Measurements from ENCODE around the gene SLC19A1.
A peak's percentile ranks its signal among the peaks of the same experiment; 100 is the strongest.

Gene SLC19A1

DNA sequence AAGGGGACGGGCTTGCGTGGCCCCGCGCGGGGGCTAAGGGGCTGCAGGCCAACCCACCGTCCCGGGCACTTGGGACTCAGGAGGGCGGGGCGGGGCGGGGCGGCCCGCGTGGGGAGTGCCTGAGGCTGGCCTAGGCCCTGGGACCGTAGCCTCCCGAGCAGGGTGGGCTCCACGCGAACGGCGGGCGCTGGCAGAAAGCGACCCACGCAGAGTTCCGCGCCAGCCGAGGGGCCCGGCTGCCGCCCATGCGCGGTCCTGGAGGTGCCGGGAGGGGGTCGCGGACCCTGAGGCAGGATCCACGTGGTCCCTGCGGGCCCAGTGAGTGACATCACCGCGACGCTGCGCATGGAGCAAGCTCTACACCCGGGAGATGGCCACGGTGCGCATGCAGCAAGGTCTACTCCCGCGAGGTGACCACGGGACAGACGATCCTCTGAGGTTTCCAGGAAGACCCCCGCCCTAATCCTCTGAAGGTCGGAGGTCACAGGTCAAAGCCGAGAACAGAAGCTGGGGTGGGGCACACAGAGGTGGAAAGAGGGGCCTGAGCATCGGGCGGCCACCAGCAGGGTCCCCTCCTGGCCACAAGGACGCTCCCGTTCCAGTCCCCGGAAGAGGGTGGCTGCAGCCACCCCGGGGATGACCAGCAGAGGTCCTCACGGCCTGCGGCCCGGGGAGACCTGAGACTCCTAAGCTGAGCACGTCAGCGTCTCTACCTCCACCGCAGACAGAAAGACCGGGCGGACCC, 13.5 kb upstream of the SLC19A1 start:
- no peak overlapping the region for H4K91ac ChIP-seq (ENCODE audit: low read length)
- H2BK12ac ChIP-seq (ENCODE audit: low read length in 2 of 2): peak overlapping the region in 1 of 2 experiments; percentile 10
- H2BK120ac ChIP-seq (ENCODE audit: low read depth, low read length): peak overlapping the region; percentile 45
- H3K18ac ChIP-seq (ENCODE audit: low read depth in 1 of 2, low read length in 2 of 2): peak overlapping the region; percentile 72 to 75
- H2AK5ac ChIP-seq (ENCODE audit: low read length, severe bottlenecking): no peak overlapping the region
- peak overlapping the region; percentile 84 for H3K9ac ChIP-seq (ENCODE audit: low read length)
- peak overlapping the region in 1 of 2 experiments; percentile 21 for H3K4ac ChIP-seq (ENCODE audit: low read depth in 1 of 2, low read length in 2 of 2)
- 27% methylated on average over 57 of the region's 62 CpGs for WGBS
- H3K4me1 ChIP-seq (ENCODE audit: control insufficient read depth, insufficient read depth, low read depth, low read length): peaks cover 24% of the 10 kb centered on the region
- H3K23ac ChIP-seq (ENCODE audit: low read length in 2 of 2): peak overlapping the region in 1 of 2 experiments; percentile 46
- H2BK5ac ChIP-seq (ENCODE audit: low read depth, low read length, poor library complexity, severe bottlenecking): no peak overlapping the region
- no peak overlapping the region for H3K14ac ChIP-seq (ENCODE audit: low read length in 2 of 2)
- peak overlapping the region; percentile 68 for H3K4me2 ChIP-seq (ENCODE audit: low read length, poor library complexity, severe bottlenecking)
- peak overlapping the region; percentile 49 for H3K27ac ChIP-seq (ENCODE audit: low read length, poor library complexity, severe bottlenecking)
- H3K4me3 ChIP-seq (ENCODE audit: insufficient read depth in 1 of 2, low read depth in 1 of 2, low read length in 2 of 2): peak overlapping the region; percentile 51 to 81
- peak overlapping the region; percentile 11 for H2AFZ ChIP-seq (ENCODE audit: low read depth, low read length)
- no peaks in the 10 kb centered on the region for H3K79me1 ChIP-seq (replicated peaks; ENCODE audit: low read length, poor library complexity, severe bottlenecking)
- peaks cover 0 to 39% of the 10 kb centered on the region in 2 experiments for H3K27me3 ChIP-seq (ENCODE audit: control insufficient read depth in 1 of 2, insufficient read depth in 1 of 2, low read length in 2 of 2)
- peak; percentile 88 for DNase-seq
- peak overlapping the region; percentile 71 for H2BK15ac ChIP-seq (ENCODE audit: low read depth, poor library complexity, severe bottlenecking)
- H3K9me3 ChIP-seq (ENCODE audit: control insufficient read depth, low read length): no peaks in the 10 kb centered on the region
- H3K36me3 ChIP-seq (ENCODE audit: control insufficient read depth in 1 of 2, insufficient read depth in 2 of 2, low read depth in 1 of 2, low read length in 2 of 2): peaks cover 0 to 2% of the 10 kb centered on the region in 2 experiments
- peak overlapping the region; percentile 32 for H4K8ac ChIP-seq (ENCODE audit: low read length)

DNA sequence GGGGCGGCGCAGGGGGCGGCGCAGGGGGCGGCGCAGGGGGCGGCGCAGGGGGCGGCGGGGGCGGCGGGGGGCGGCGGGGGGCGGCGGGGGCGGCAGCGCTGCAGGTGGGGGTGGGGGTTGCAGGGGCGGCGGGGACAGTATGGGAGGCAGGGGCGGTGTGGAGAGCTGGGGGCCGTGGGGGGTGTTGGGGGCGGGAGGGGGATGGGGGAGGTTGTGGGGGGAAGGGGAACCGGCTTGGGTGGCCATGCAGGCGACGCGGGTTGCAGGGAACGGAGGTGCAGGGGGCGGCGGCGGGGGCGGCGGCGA, 13.0 kb upstream of the SLC19A1 start:
- no peak overlapping the region for H2BK12ac ChIP-seq (ENCODE audit: low read length in 2 of 2)
- no peak overlapping the region for H3K18ac ChIP-seq (ENCODE audit: low read depth in 1 of 2, low read length in 2 of 2)
- no peak overlapping the region for H3K27ac ChIP-seq (ENCODE audit: low read length, poor library complexity, severe bottlenecking)
- H3K36me3 ChIP-seq (ENCODE audit: control insufficient read depth in 1 of 2, insufficient read depth in 2 of 2, low read depth in 1 of 2, low read length in 2 of 2): peaks cover 0 to 2% of the 10 kb centered on the region in 2 experiments
- H4K91ac ChIP-seq (ENCODE audit: low read length): no peak overlapping the region
- H3K9me3 ChIP-seq (ENCODE audit: control insufficient read depth, low read length): no peaks in the 10 kb centered on the region
- H2AFZ ChIP-seq (ENCODE audit: low read depth, low read length): no peak overlapping the region
- no peak overlapping the region for H2BK5ac ChIP-seq (ENCODE audit: low read depth, low read length, poor library complexity, severe bottlenecking)
- no peaks in the 10 kb centered on the region for H3K79me1 ChIP-seq (replicated peaks; ENCODE audit: low read length, poor library complexity, severe bottlenecking)
- no peak overlapping the region for H4K8ac ChIP-seq (ENCODE audit: low read length)
- no peak overlapping the region for H3K4ac ChIP-seq (ENCODE audit: low read depth in 1 of 2, low read length in 2 of 2)
- peaks cover 22% of the 10 kb centered on the region for H3K4me1 ChIP-seq (ENCODE audit: control insufficient read depth, insufficient read depth, low read depth, low read length)
- H2BK120ac ChIP-seq (ENCODE audit: low read depth, low read length): peak overlapping the region; percentile 45
- no peak overlapping the region for H2AK5ac ChIP-seq (ENCODE audit: low read length, severe bottlenecking)
- no peak overlapping the region for H3K9ac ChIP-seq (ENCODE audit: low read length)
- no peak for DNase-seq
- peaks cover 0 to 34% of the 10 kb centered on the region in 2 experiments for H3K27me3 ChIP-seq (ENCODE audit: control insufficient read depth in 1 of 2, insufficient read depth in 1 of 2, low read length in 2 of 2)
- 13% methylated on average over 9 of the region's 34 CpGs for WGBS
- peak overlapping the region in 1 of 2 experiments; percentile 51 for H3K4me3 ChIP-seq (ENCODE audit: insufficient read depth in 1 of 2, low read depth in 1 of 2, low read length in 2 of 2)
- no peak overlapping the region for H3K14ac ChIP-seq (ENCODE audit: low read length in 2 of 2)
- H3K4me2 ChIP-seq (ENCODE audit: low read length, poor library complexity, severe bottlenecking): no peak overlapping the region
- H3K23ac ChIP-seq (ENCODE audit: low read length in 2 of 2): no peak overlapping the region
- H2BK15ac ChIP-seq (ENCODE audit: low read depth, poor library complexity, severe bottlenecking): peak overlapping the region; percentile 71

DNA sequence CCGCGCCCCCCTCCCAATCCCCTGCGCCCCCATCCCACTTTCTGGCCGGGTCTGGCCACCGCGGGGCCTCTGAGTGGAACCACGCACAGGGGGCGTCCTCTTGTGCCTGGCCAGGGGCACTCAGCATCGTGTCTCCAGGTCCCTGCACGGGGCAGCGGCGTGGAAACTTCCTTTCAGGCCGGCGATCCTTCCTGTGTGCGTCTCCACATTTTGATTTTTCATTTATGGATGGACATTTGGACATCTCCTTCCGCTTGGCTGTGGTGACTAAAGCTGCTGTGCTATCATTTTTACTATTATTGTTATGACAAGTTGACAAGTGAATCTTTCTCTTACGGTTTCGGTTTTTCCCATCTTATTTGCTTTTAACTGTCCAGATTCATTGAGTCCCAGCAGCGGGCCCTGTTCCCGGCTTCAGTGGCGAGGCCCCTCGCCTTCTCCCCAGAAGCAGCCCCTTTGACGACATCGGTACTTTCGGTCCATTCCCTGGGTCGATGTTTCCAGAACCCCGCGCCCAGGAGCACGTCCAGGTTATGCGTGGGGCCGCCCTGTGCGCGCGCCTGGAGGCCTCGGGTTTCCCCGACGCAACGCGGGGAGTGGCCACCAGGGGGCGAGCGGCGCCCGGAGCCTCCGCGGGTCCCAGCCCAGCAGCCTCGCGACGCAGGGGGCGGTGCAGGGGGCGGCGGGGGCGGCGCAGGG, 12.4 kb upstream of the SLC19A1 start:
- Histone ChIP-seq H4K91ac (ENCODE audit: low read length) (no peak overlapping the region), H2AK5ac (ENCODE audit: low read length, severe bottlenecking) (no peak overlapping the region), H3K27me3 (ENCODE audit: control insufficient read depth in 1 of 2, insufficient read depth in 1 of 2, low read length in 2 of 2) (peaks cover 0 to 29% of the 10 kb centered on the region in 2 experiments), H3K4me3 (ENCODE audit: insufficient read depth in 1 of 2, low read depth in 1 of 2, low read length in 2 of 2) (peak overlapping the region; percentile 60 to 85), H3K18ac (ENCODE audit: low read depth in 1 of 2, low read length in 2 of 2) (peak overlapping the region; percentile 24 to 74), H2BK15ac (ENCODE audit: low read depth, poor library complexity, severe bottlenecking) (peak overlapping the region; percentile 36), H3K4me2 (ENCODE audit: low read length, poor library complexity, severe bottlenecking) (peak overlapping the region; percentile 85), H2BK120ac (ENCODE audit: low read depth, low read length) (no peak overlapping the region), H3K4ac (ENCODE audit: low read depth in 1 of 2, low read length in 2 of 2) (no peak overlapping the region), H4K8ac (ENCODE audit: low read length) (peak overlapping the region; percentile 79), H3K23ac (ENCODE audit: low read length in 2 of 2) (peak overlapping the region in 1 of 2 experiments; percentile 91), H2BK12ac (ENCODE audit: low read length in 2 of 2) (no peak overlapping the region), H3K14ac (ENCODE audit: low read length in 2 of 2) (peak overlapping the region in 1 of 2 experiments; percentile 76), H3K27ac (ENCODE audit: low read length, poor library complexity, severe bottlenecking) (no peak overlapping the region), H2AFZ (ENCODE audit: low read depth, low read length) (peak overlapping the region; percentile 92), H3K9ac (ENCODE audit: low read length) (peak overlapping the region; percentile 79), H2BK5ac (ENCODE audit: low read depth, low read length, poor library complexity, severe bottlenecking) (no peak overlapping the region), H3K9me3 (ENCODE audit: control insufficient read depth, low read length) (no peaks in the 10 kb centered on the region), H3K4me1 (ENCODE audit: control insufficient read depth, insufficient read depth, low read depth, low read length) (peaks cover 22% of the 10 kb centered on the region), H3K79me1 (replicated peaks; ENCODE audit: low read length, poor library complexity, severe bottlenecking) (no peaks in the 10 kb centered on the region), H3K36me3 (ENCODE audit: control insufficient read depth in 1 of 2, insufficient read depth in 2 of 2, low read depth in 1 of 2, low read length in 2 of 2) (peaks cover 0 to 2% of the 10 kb centered on the region in 2 experiments)
- 7% methylated on average over 30 of the region's 53 CpGs for WGBS
- DNase-seq: peak; percentile 66

DNA sequence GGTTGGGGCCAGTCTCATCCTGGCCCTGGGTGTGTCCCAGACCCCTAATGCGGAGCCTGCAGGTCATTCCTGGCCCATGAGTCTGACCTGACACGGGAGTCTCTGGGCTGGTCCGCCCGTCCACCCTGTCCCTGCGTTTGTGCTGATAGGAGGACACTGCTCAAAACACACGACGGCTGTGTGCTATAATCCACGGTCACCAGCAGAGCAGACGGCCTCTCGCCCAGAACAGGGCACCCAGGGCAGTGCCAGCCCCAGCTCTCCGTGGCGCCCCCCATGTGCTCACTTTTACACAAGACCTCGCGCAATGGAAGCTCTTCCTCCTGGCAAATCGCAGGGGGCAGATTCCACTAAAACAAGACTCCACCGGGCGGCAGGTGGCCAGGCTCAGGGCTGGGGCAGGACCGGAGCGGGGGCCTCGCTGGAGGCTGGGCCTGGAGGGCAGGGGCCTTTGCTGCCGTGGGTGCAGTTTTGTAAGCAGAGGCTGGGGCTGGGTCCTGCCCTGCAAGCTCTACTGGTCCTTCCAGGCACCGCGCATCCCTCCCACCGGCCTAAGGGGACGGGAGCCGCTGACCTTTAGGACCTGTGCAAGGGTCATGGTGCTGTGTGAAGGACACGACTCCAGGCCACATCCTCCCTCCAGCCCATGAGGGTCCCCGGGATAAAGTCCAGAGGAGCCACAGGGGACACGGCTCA, 10.6 kb upstream of the SLC19A1 start:
- 91% methylated on average over 27 of the region's 29 CpGs for WGBS
- no peak overlapping the region for H3K9ac ChIP-seq (ENCODE audit: low read length)

More for the DNA sequence above, 10.6 kb upstream of the SLC19A1 start:
- no peak overlapping the region for H4K91ac ChIP-seq (ENCODE audit: low read length)
- no peak overlapping the region for H2AK5ac ChIP-seq (ENCODE audit: low read length, severe bottlenecking)
- no peak overlapping the region for H2AFZ ChIP-seq (ENCODE audit: low read depth, low read length)
- H2BK12ac ChIP-seq (ENCODE audit: low read length in 2 of 2): peak overlapping the region in 1 of 2 experiments; percentile 34
- H2BK5ac ChIP-seq (ENCODE audit: low read depth, low read length, poor library complexity, severe bottlenecking): no peak overlapping the region
- no peak overlapping the region for H3K4ac ChIP-seq (ENCODE audit: low read depth in 1 of 2, low read length in 2 of 2)
- H3K14ac ChIP-seq (ENCODE audit: low read length in 2 of 2): no peak overlapping the region
- H4K8ac ChIP-seq (ENCODE audit: low read length): peak overlapping the region; percentile 5
- no peak overlapping the region for H2BK15ac ChIP-seq (ENCODE audit: low read depth, poor library complexity, severe bottlenecking)
- no peak overlapping the region for H3K18ac ChIP-seq (ENCODE audit: low read depth in 1 of 2, low read length in 2 of 2)
- no peak overlapping the region for H3K23ac ChIP-seq (ENCODE audit: low read length in 2 of 2)
- no peaks in the 10 kb centered on the region for H3K79me1 ChIP-seq (replicated peaks; ENCODE audit: low read length, poor library complexity, severe bottlenecking)
- H3K9me3 ChIP-seq (ENCODE audit: control insufficient read depth, low read length): no peaks in the 10 kb centered on the region
- H3K27me3 ChIP-seq (ENCODE audit: control insufficient read depth in 1 of 2, insufficient read depth in 1 of 2, low read length in 2 of 2): peaks cover 0 to 24% of the 10 kb centered on the region in 2 experiments
- no peak for DNase-seq
- H3K4me1 ChIP-seq (ENCODE audit: control insufficient read depth, insufficient read depth, low read depth, low read length): peaks cover 19% of the 10 kb centered on the region
- H3K36me3 ChIP-seq (ENCODE audit: control insufficient read depth in 1 of 2, insufficient read depth in 2 of 2, low read depth in 1 of 2, low read length in 2 of 2): peaks cover 0 to 2% of the 10 kb centered on the region in 2 experiments
- H3K4me3 ChIP-seq (ENCODE audit: insufficient read depth in 1 of 2, low read depth in 1 of 2, low read length in 2 of 2): no peak overlapping the region
- no peak overlapping the region for H3K4me2 ChIP-seq (ENCODE audit: low read length, poor library complexity, severe bottlenecking)
- H2BK120ac ChIP-seq (ENCODE audit: low read depth, low read length): no peak overlapping the region
- no peak overlapping the region for H3K27ac ChIP-seq (ENCODE audit: low read length, poor library complexity, severe bottlenecking)

Measured in mesenchymal stem cell (in vitro differentiated cells and primary cell).